OCI-LY1 (cell line): ENCODE data around the gene FXR1.

ENCODE experiments used
- H2AFZ ChIP-seq: fragments of 200-600 bp; sonication (generic), shearing (Covaris generic); 2 replicates; pipeline ENCODE4 v1.6.0; 2014; ENCODE audit warnings: antibody characterized with exemption, mild to moderate bottlenecking, low read length
- H3F3A ChIP-seq: fragments of 200-600 bp; sonication (generic), shearing (Covaris generic); 2 replicates; pipeline ENCODE4 v1.6.0; 2014; ENCODE audit warnings: mild to moderate bottlenecking, antibody characterized with exemption, low read length, moderate library complexity; ENCODE audit not compliant: insufficient read depth
- H3K27ac ChIP-seq: fragments of 200-600 bp; sonication (generic); 2 replicates; pipeline ENCODE4 v1.5.1; 2014; ENCODE audit warnings: low read length, mixed run types, mild to moderate bottlenecking, low read depth; ENCODE audit not compliant: poor library complexity, severe bottlenecking
- H3K27me3 ChIP-seq: fragments of 200-600 bp; sonication (generic); 2 replicates; pipeline ENCODE4 v1.6.0; 2014; ENCODE audit warnings: antibody characterized with exemption, mild to moderate bottlenecking, low read length, moderate library complexity; ENCODE audit not compliant: insufficient read depth
- H3K36me3 ChIP-seq: fragments of 200-600 bp; sonication (generic); 2 replicates; pipeline ENCODE4 v1.6.1; 2014; ENCODE audit warnings: mild to moderate bottlenecking, antibody characterized with exemption, low read length, moderate library complexity, mixed read lengths; ENCODE audit not compliant: insufficient read depth
- H3K4me1 ChIP-seq: fragments of 200-600 bp; sonication (generic); 2 replicates; pipeline ENCODE4 v1.5.1; 2014; ENCODE audit warnings: mild to moderate bottlenecking, low read length, moderate library complexity; ENCODE audit not compliant: insufficient read depth, severe bottlenecking
- H3K4me2 ChIP-seq: fragments of 200-600 bp; sonication (generic), shearing (Covaris generic); 2 replicates; pipeline ENCODE4 v1.6.1; 2014; ENCODE audit warnings: low read length
- H3K4me3 ChIP-seq: fragments of 200-600 bp; sonication (generic); 2 replicates; pipeline ENCODE4 v1.5.1; 2014; ENCODE audit warnings: low read length, low read depth, mild to moderate bottlenecking, mixed read lengths; ENCODE audit not compliant: poor library complexity, severe bottlenecking
- H3K79me2 ChIP-seq: fragments of 200-600 bp; shearing (Covaris generic); 2 replicates; pipeline ENCODE4 v1.6.1; 2016; ENCODE audit warnings: mixed run types, low read length, mixed read lengths; ENCODE audit not compliant: insufficient read depth
- H3K9ac ChIP-seq: fragments of 200-600 bp; sonication (generic), shearing (Covaris generic); 2 replicates; pipeline ENCODE4 v1.6.1; 2014; ENCODE audit warnings: mild to moderate bottlenecking, low read length, mixed read lengths
- H3K9me2 ChIP-seq: fragments of 200-600 bp; sonication (generic), shearing (Covaris generic); 2 replicates; pipeline ENCODE4 v1.6.1; 2014; ENCODE audit warnings: low read depth, mild to moderate bottlenecking, low read length, mixed read lengths
- H3K9me3 ChIP-seq: fragments of 200-600 bp; shearing (Covaris generic); 2 replicates; pipeline ENCODE4 v1.6.1; 2014; ENCODE audit warnings: low read length, mixed read lengths
- H4K20me1 ChIP-seq: fragments of 200-600 bp; sonication (generic), shearing (Covaris generic); 2 replicates; pipeline ENCODE4 v1.6.0; 2016; ENCODE audit warnings: mild to moderate bottlenecking, low read length; ENCODE audit not compliant: insufficient read depth
- CTCF ChIP-seq: fragments of 200-600 bp; sonication (generic), shearing (Covaris generic); IDR thresholded peaks from 2 replicates; pipeline ENCODE4 v1.5.1; 2017; ENCODE audit warnings: mild to moderate bottlenecking, antibody characterized with exemption, low read length, moderate library complexity, mixed read lengths
- EZH2 ChIP-seq: fragments of 200-600 bp; sonication (generic), shearing (Covaris generic); IDR thresholded peaks from 2 replicates; pipeline ENCODE4 v1.8.0; 2017; ENCODE audit warnings: borderline replicate concordance, mixed run types, mild to moderate bottlenecking, antibody characterized with exemption, low read length, moderate library complexity, mixed read lengths

Gene FXR1

GRCh38 chr3:180934638-180935037 is 22.2 kb downstream of the FXR1 start:
- H3F3A ChIP-seq, result no peaks in the 10 kb centered on the region
- no peaks in the 10 kb centered on the region for H3K9me3 ChIP-seq
- no peaks in the 10 kb centered on the region for H3K27me3 ChIP-seq
- peaks cover 19% of the 10 kb centered on the region for H3K4me1 ChIP-seq
- no peak overlapping the region for H3K9ac ChIP-seq
- no peak for TF ChIP-seq EZH2
- H3K9me2 ChIP-seq, result no peaks in the 10 kb centered on the region
- peaks cover 90% of the 10 kb centered on the region for H3K79me2 ChIP-seq
- no peak overlapping the region for H3K27ac ChIP-seq
- peaks cover 70% of the 10 kb centered on the region for H3K36me3 ChIP-seq
- no peak overlapping the region for H3K4me2 ChIP-seq
- peaks cover 19% of the 10 kb centered on the region for H4K20me1 ChIP-seq
- no peak overlapping the region for H3K4me3 ChIP-seq
- no peak overlapping the region for H2AFZ ChIP-seq

GRCh38 chr3:180940826-180941225 is 28.4 kb downstream of the FXR1 start:
- Histone ChIP-seq H3K27me3 (no peaks in the 10 kb centered on the region), H4K20me1 (no peaks in the 10 kb centered on the region), H3K36me3 (peaks cover 85% of the 10 kb centered on the region)

DNA sequence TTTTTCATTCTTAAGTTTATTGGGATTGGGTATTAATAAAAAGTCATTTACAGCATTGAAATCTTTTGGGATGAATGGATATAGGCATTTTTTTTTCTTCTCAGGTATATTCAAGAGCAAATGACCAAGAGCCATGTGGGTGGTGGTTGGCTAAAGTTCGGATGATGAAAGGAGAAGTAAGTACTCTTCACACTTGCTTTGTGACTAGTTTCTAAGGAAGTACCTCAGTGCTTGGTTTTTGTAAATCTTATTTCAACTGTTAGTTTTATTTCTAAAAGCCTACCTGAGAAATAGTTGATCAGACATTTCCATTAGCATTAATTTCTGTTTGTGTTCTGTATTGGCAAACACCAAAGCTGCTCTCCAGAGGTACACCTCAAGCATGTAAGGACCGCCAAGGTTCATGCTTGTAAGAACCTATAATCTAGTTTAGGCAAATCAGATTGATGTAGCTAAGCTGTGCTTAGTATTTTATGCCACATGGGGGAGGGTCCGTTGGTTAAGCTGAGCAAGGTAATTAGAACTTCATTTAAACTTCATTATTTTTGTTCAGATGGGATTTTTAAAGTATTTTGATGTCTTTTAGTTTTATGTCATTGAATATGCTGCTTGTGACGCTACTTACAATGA is 35.4 kb downstream of the FXR1 start:
- Histone ChIP-seq H3K4me1 (peaks cover 10% of the 10 kb centered on the region), H3F3A (no peaks in the 10 kb centered on the region), H3K9me3 (no peaks in the 10 kb centered on the region), H3K9me2 (no peaks in the 10 kb centered on the region), H4K20me1 (no peaks in the 10 kb centered on the region), H3K4me3 (no peak overlapping the region), H3K27ac (no peak overlapping the region), H2AFZ (no peak overlapping the region), H3K79me2 (peaks cover 15% of the 10 kb centered on the region), H3K36me3 (peaks cover 92% of the 10 kb centered on the region), H3K27me3 (no peaks in the 10 kb centered on the region), H3K9ac (no peak overlapping the region), H3K4me2 (no peak overlapping the region)
- no peak for TF ChIP-seq CTCF
- no peak for TF ChIP-seq EZH2

More at GRCh38 chr3:180940826-180941225, 28.4 kb downstream of the FXR1 start:
- Histone ChIP-seq H3K9me2 (no peaks in the 10 kb centered on the region), H3K4me2 (no peak overlapping the region), H3F3A (no peaks in the 10 kb centered on the region), H3K9ac (no peak overlapping the region), H3K4me3 (no peak overlapping the region), H3K4me1 (no peaks in the 10 kb centered on the region), H3K79me2 (peaks cover 64% of the 10 kb centered on the region), H2AFZ (no peak overlapping the region), H3K27ac (no peak overlapping the region), H3K9me3 (no peaks in the 10 kb centered on the region)
- TF ChIP-seq EZH2, result no peak

DNA sequence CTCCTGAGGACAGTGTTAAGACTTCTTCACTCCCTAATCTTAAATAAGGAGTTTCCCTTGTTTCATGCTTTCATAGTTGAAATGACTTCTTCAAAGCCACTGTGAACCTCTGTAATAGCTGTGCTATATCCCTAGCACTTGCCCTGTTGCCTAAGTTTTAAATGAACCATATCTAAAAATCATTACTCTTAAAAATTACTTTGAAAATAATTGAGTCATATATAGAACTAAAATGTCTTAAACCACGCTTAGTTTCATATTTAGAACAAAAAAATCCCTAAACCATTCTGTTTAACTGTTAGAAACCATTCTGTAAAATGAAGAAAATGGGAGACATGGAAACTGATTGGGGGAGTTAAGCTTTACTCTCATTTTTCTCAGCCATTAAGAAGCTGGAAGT is 47.2 kb downstream of the FXR1 start:
- H3K27me3 ChIP-seq, result no peaks in the 10 kb centered on the region
- H3K9ac ChIP-seq, result no peak overlapping the region
- no peak overlapping the region for H3K4me3 ChIP-seq
- H3K4me2 ChIP-seq, result no peak overlapping the region
- peaks cover 6% of the 10 kb centered on the region for H4K20me1 ChIP-seq
- H3F3A ChIP-seq, result no peaks in the 10 kb centered on the region
- TF ChIP-seq CTCF, result no peak
- TF ChIP-seq EZH2, result no peak
- no peak overlapping the region for H2AFZ ChIP-seq
- no peaks in the 10 kb centered on the region for H3K9me2 ChIP-seq
- H3K9me3 ChIP-seq, result no peaks in the 10 kb centered on the region
- H3K4me1 ChIP-seq, result no peaks in the 10 kb centered on the region
- H3K27ac ChIP-seq, result no peak overlapping the region
- no peaks in the 10 kb centered on the region for H3K79me2 ChIP-seq
- peaks cover 95% of the 10 kb centered on the region for H3K36me3 ChIP-seq
